H1 (cell line): ENCODE measurements around the gene ZNF385D.

ENCODE experiments used
- GABPA ChIP-seq: IDR thresholded peaks from 2 replicates; pipeline ENCODE4 v1.6.1; 2011; ENCODE audit warnings: mild to moderate bottlenecking, low read length, moderate library complexity, borderline replicate concordance; ENCODE audit not compliant: insufficient read depth
- POLR2A ChIP-seq, 2 experiments: IDR thresholded peaks; 1 replicate in 1 of 2; 2 replicates in 1 of 2; pipeline ENCODE4 v1.6.1; 2011; ENCODE audit warnings: low read depth in 2 of 2, low read length in 2 of 2, mild to moderate bottlenecking in 2 of 2; ENCODE audit errors: control extremely low read depth in 1 of 2
- POU5F1 ChIP-seq: IDR thresholded peaks from 2 replicates; pipeline ENCODE4 v1.6.1; 2011; ENCODE audit warnings: low read depth, mild to moderate bottlenecking, low read length, moderate library complexity
- RAD21 ChIP-seq, 2 experiments: IDR thresholded peaks in 1 of 2; conservative IDR thresholded peaks in 1 of 2; 2 replicates each; pipeline ENCODE4 v1.6.1; 2011; ENCODE audit warnings: low read depth in 2 of 2, low read length in 2 of 2, improper control_type of control experiment in 1 of 2, inconsistent platforms in 1 of 2, mild to moderate bottlenecking in 1 of 2, moderate library complexity in 1 of 2
- SIN3A ChIP-seq, 2 experiments: IDR thresholded peaks in 1 of 2; conservative IDR thresholded peaks in 1 of 2; 2 replicates each; pipeline ENCODE4 v1.6.1; 2011 to 2012; ENCODE audit warnings: low read length in 2 of 2, improper control_type of control experiment in 1 of 2, low read depth in 1 of 2, mild to moderate bottlenecking in 1 of 2
- SP1 ChIP-seq: IDR thresholded peaks from 2 replicates; pipeline ENCODE4 v1.6.1; 2011; ENCODE audit warnings: low read depth, low read length
- TAF1 ChIP-seq: IDR thresholded peaks from 2 replicates; pipeline ENCODE4 v1.6.1; 2011; ENCODE audit warnings: mild to moderate bottlenecking, low read depth, low read length
- TBP ChIP-seq: IDR thresholded peaks from 2 replicates; pipeline ENCODE4 v1.6.1; 2011; ENCODE audit warnings: low read depth, low read length, improper control_type of control experiment
- TF ChIP-seq, protein P1 (sequence below), 3 experiments: IDR thresholded peaks; 1 replicate in 2 of 3; 2 replicates in 1 of 3; pipeline versions ENCODE4 v1.5.1 to v1.6.1; 2011; ENCODE audit warnings: low read length in 3 of 3, mild to moderate bottlenecking in 3 of 3, inconsistent platforms in 2 of 3, low read depth in 1 of 3, moderate library complexity in 1 of 3; ENCODE audit not compliant: insufficient read depth in 1 of 3; ENCODE audit errors: control extremely low read depth in 1 of 3
- TF ChIP-seq, protein P2 (sequence below): IDR thresholded peaks from 2 replicates; pipeline ENCODE4 v1.6.1; 2011; ENCODE audit warnings: low read depth, mild to moderate bottlenecking, low read length; ENCODE audit not compliant: insufficient read depth
- TF ChIP-seq, protein P3 (sequence below): fragments of 300-600 bp; sonication (generic); IDR thresholded peaks from 2 replicates; pipeline ENCODE4 v1.7.1; 2012; ENCODE audit warnings: low read length, moderate library complexity, mild to moderate bottlenecking, inconsistent platforms; ENCODE audit not compliant: insufficient replicate concordance
- TF ChIP-seq, protein P4 (sequence below): IDR thresholded peaks from 2 replicates; pipeline ENCODE4 v1.6.1; 2011; ENCODE audit warnings: low read length, improper control_type of control experiment

DNA sequence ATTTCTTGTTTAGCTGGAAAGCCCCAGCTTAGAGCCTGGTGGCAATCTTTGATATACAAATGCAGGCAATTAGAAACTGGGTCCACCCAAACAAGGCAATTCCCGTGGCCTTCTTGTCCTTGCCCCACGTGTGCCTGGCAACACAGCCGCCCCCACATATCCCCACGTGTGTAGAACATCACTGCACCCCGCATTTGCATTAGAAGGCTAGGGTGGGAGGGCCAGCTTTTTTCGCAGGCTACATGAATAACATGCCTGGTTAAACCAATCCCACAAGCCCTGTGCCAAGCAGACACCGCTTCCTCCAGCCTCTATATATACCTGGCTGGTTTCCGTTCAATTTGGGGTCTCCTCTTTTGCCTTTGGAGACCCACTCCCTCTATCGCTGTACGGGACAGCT lies 250.2 kb downstream of the ZNF385D start:
- no peak for TF ChIP-seq GABPA
- no peak for TF ChIP-seq POU5F1
- TF ChIP-seq, protein P1, sequence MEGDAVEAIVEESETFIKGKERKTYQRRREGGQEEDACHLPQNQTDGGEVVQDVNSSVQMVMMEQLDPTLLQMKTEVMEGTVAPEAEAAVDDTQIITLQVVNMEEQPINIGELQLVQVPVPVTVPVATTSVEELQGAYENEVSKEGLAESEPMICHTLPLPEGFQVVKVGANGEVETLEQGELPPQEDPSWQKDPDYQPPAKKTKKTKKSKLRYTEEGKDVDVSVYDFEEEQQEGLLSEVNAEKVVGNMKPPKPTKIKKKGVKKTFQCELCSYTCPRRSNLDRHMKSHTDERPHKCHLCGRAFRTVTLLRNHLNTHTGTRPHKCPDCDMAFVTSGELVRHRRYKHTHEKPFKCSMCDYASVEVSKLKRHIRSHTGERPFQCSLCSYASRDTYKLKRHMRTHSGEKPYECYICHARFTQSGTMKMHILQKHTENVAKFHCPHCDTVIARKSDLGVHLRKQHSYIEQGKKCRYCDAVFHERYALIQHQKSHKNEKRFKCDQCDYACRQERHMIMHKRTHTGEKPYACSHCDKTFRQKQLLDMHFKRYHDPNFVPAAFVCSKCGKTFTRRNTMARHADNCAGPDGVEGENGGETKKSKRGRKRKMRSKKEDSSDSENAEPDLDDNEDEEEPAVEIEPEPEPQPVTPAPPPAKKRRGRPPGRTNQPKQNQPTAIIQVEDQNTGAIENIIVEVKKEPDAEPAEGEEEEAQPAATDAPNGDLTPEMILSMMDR (IDR thresholded peaks at IDR 0.05; ENCODE audit: control extremely low read depth in 1 of 3, insufficient read depth in 1 of 3, low read depth in 1 of 3, low read length in 3 of 3): no peak
- TF ChIP-seq SP1: no peak
- no peak for TF ChIP-seq SIN3A (conservative IDR thresholded peaks at IDR 0.05 in 1 of 2, IDR thresholded peaks at IDR 0.05 in 1 of 2; ENCODE audit: low read depth in 1 of 2, low read length in 2 of 2)
- TF ChIP-seq, protein P2, sequence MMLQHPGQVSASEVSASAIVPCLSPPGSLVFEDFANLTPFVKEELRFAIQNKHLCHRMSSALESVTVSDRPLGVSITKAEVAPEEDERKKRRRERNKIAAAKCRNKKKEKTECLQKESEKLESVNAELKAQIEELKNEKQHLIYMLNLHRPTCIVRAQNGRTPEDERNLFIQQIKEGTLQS: no peak
- no peak for TF ChIP-seq POLR2A (IDR thresholded peaks at IDR 0.05; ENCODE audit: control extremely low read depth in 1 of 2, low read depth in 2 of 2, low read length in 2 of 2)
- TF ChIP-seq, protein P3, sequence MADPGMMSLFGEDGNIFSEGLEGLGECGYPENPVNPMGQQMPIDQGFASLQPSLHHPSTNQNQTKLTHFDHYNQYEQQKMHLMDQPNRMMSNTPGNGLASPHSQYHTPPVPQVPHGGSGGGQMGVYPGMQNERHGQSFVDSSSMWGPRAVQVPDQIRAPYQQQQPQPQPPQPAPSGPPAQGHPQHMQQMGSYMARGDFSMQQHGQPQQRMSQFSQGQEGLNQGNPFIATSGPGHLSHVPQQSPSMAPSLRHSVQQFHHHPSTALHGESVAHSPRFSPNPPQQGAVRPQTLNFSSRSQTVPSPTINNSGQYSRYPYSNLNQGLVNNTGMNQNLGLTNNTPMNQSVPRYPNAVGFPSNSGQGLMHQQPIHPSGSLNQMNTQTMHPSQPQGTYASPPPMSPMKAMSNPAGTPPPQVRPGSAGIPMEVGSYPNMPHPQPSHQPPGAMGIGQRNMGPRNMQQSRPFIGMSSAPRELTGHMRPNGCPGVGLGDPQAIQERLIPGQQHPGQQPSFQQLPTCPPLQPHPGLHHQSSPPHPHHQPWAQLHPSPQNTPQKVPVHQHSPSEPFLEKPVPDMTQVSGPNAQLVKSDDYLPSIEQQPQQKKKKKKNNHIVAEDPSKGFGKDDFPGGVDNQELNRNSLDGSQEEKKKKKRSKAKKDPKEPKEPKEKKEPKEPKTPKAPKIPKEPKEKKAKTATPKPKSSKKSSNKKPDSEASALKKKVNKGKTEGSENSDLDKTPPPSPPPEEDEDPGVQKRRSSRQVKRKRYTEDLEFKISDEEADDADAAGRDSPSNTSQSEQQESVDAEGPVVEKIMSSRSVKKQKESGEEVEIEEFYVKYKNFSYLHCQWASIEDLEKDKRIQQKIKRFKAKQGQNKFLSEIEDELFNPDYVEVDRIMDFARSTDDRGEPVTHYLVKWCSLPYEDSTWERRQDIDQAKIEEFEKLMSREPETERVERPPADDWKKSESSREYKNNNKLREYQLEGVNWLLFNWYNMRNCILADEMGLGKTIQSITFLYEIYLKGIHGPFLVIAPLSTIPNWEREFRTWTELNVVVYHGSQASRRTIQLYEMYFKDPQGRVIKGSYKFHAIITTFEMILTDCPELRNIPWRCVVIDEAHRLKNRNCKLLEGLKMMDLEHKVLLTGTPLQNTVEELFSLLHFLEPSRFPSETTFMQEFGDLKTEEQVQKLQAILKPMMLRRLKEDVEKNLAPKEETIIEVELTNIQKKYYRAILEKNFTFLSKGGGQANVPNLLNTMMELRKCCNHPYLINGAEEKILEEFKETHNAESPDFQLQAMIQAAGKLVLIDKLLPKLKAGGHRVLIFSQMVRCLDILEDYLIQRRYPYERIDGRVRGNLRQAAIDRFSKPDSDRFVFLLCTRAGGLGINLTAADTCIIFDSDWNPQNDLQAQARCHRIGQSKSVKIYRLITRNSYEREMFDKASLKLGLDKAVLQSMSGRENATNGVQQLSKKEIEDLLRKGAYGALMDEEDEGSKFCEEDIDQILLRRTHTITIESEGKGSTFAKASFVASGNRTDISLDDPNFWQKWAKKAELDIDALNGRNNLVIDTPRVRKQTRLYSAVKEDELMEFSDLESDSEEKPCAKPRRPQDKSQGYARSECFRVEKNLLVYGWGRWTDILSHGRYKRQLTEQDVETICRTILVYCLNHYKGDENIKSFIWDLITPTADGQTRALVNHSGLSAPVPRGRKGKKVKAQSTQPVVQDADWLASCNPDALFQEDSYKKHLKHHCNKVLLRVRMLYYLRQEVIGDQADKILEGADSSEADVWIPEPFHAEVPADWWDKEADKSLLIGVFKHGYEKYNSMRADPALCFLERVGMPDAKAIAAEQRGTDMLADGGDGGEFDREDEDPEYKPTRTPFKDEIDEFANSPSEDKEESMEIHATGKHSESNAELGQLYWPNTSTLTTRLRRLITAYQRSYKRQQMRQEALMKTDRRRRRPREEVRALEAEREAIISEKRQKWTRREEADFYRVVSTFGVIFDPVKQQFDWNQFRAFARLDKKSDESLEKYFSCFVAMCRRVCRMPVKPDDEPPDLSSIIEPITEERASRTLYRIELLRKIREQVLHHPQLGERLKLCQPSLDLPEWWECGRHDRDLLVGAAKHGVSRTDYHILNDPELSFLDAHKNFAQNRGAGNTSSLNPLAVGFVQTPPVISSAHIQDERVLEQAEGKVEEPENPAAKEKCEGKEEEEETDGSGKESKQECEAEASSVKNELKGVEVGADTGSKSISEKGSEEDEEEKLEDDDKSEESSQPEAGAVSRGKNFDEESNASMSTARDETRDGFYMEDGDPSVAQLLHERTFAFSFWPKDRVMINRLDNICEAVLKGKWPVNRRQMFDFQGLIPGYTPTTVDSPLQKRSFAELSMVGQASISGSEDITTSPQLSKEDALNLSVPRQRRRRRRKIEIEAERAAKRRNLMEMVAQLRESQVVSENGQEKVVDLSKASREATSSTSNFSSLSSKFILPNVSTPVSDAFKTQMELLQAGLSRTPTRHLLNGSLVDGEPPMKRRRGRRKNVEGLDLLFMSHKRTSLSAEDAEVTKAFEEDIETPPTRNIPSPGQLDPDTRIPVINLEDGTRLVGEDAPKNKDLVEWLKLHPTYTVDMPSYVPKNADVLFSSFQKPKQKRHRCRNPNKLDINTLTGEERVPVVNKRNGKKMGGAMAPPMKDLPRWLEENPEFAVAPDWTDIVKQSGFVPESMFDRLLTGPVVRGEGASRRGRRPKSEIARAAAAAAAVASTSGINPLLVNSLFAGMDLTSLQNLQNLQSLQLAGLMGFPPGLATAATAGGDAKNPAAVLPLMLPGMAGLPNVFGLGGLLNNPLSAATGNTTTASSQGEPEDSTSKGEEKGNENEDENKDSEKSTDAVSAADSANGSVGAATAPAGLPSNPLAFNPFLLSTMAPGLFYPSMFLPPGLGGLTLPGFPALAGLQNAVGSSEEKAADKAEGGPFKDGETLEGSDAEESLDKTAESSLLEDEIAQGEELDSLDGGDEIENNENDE: no peak
- TF ChIP-seq, protein P4, sequence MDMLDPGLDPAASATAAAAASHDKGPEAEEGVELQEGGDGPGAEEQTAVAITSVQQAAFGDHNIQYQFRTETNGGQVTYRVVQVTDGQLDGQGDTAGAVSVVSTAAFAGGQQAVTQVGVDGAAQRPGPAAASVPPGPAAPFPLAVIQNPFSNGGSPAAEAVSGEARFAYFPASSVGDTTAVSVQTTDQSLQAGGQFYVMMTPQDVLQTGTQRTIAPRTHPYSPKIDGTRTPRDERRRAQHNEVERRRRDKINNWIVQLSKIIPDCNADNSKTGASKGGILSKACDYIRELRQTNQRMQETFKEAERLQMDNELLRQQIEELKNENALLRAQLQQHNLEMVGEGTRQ: no peak
- TF ChIP-seq RAD21 (IDR thresholded peaks at IDR 0.05 in 1 of 2, conservative IDR thresholded peaks at IDR 0.05 in 1 of 2; ENCODE audit: low read depth in 2 of 2, low read length in 2 of 2): no peak
- no peak for TF ChIP-seq TAF1
- TF ChIP-seq TBP: no peak
